ENCODE results near the gene NELL1. TPM values are rescaled to one million over a fixed set of nuclear protein-coding genes. Genes with fewer than 3 reads are reported as not detected.

The NELL1 gene
- total RNA-seq, 3 donors from 2014 or later (not counting 1 experiment from before 2014, with no cell fraction given) = not detected

- DNase-seq = no peak
- no peak for ATAC-seq
- H3K4me3 ChIP-seq (ENCODE audit: low read length) = no peak overlapping the region
- H3K27ac ChIP-seq (ENCODE audit: low read length) = no peak overlapping the region
- WGBS (ENCODE audit: insufficient coverage) = no CpG with 5 or more reads among the region's 3 CpGs
- no peaks in the 10 kb centered on the region for H3K9me3 ChIP-seq (ENCODE audit: control insufficient read depth, insufficient read depth, low read length)
- no peaks in the 10 kb centered on the region for H3K36me3 Mint-ChIP-seq
- TF ChIP-seq CTCF (IDR thresholded peaks at IDR 0.05) = no peak
- H3K9me3 Mint-ChIP-seq = peaks cover 2 to 5% of the 10 kb centered on the region in 2 donors
- no peak overlapping the region for H3K4me3 Mint-ChIP-seq
- no peaks in the 10 kb centered on the region for H3K4me1 ChIP-seq (ENCODE audit: control insufficient read depth, insufficient read depth, low read length)
- H3K27ac Mint-ChIP-seq = no peak overlapping the region
- no peaks in the 10 kb centered on the region for H3K4me1 Mint-ChIP-seq
- no peaks in the 10 kb centered on the region for H3K27me3 Mint-ChIP-seq (ENCODE audit: low read depth in 2 of 2)
- H3K36me3 ChIP-seq (ENCODE audit: control insufficient read depth, insufficient read depth, low read length) = no peaks in the 10 kb centered on the region
- no peaks in the 10 kb centered on the region for H3K27me3 ChIP-seq (ENCODE audit: control insufficient read depth, insufficient read depth, low read length)
- intact Hi-C loops (cut with micrococcal nuclease) = no loop called here
Measured at GRCh38 chr11:20835561-20835960, 166.2 kb downstream of the NELL1 start.

DNA sequence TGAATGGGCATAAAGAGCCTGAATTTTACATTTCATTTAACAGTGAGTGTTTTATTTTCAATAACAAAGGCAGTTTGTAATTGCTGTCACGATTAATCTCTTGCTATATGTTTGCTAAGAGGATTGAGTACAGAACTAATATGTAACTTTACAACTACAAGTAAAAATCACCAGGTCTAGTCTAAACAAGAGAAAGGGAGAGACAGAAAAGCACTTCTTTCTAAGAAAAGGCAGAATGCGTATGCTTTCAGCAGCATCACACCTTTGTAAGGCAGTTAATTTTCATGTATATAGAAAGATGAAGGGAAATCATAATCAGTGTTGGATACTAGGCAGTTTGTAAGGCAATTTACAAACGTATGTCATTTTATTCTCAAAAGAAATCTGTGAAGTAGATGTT, 169.8 kb downstream of the NELL1 start:
- H3K4me3 ChIP-seq (ENCODE audit: low read length) = no peak overlapping the region
- Mint-ChIP-seq H3K9me3 (peaks cover 2 to 5% of the 10 kb centered on the region in 2 donors), H3K27ac (no peak overlapping the region), H3K4me1 (no peaks in the 10 kb centered on the region), H3K36me3 (no peaks in the 10 kb centered on the region), H3K27me3 (ENCODE audit: low read depth in 2 of 2) (no peaks in the 10 kb centered on the region), H3K4me3 (no peak overlapping the region)
- intact Hi-C loops (cut with micrococcal nuclease) = no loop called here
- no peak for TF ChIP-seq CTCF (IDR thresholded peaks at IDR 0.05)
- no peaks in the 10 kb centered on the region for H3K27me3 ChIP-seq (ENCODE audit: control insufficient read depth, insufficient read depth, low read length)
- no peak for DNase-seq
- H3K4me1 ChIP-seq (ENCODE audit: control insufficient read depth, insufficient read depth, low read length) = no peaks in the 10 kb centered on the region
- no peaks in the 10 kb centered on the region for H3K36me3 ChIP-seq (ENCODE audit: control insufficient read depth, insufficient read depth, low read length)
- no peak for ATAC-seq
- WGBS (ENCODE audit: insufficient coverage) = 76% methylated on average over 2 of the region's 3 CpGs
- no peaks in the 10 kb centered on the region for H3K9me3 ChIP-seq (ENCODE audit: control insufficient read depth, insufficient read depth, low read length)
- H3K27ac ChIP-seq (ENCODE audit: low read length) = no peak overlapping the region

GRCh38 chr11:20840341-20840740, 171.0 kb downstream of the NELL1 start:
- no peaks in the 10 kb centered on the region for H3K36me3 Mint-ChIP-seq
- H3K27me3 ChIP-seq (ENCODE audit: control insufficient read depth, insufficient read depth, low read length) = no peaks in the 10 kb centered on the region
- H3K4me3 Mint-ChIP-seq = no peak overlapping the region
- H3K9me3 ChIP-seq (ENCODE audit: control insufficient read depth, insufficient read depth, low read length) = no peaks in the 10 kb centered on the region
- no peak overlapping the region for H3K27ac Mint-ChIP-seq
- no peaks in the 10 kb centered on the region for H3K4me1 ChIP-seq (ENCODE audit: control insufficient read depth, insufficient read depth, low read length)
- H3K4me3 ChIP-seq (ENCODE audit: low read length) = no peak overlapping the region
- peaks cover 2 to 5% of the 10 kb centered on the region in 2 donors for H3K9me3 Mint-ChIP-seq
- no peak for DNase-seq
- intact Hi-C loops (cut with micrococcal nuclease) = no loop called here
- TF ChIP-seq CTCF (IDR thresholded peaks at IDR 0.05) = no peak
- no peaks in the 10 kb centered on the region for H3K4me1 Mint-ChIP-seq
- no peaks in the 10 kb centered on the region for H3K27me3 Mint-ChIP-seq (ENCODE audit: low read depth in 2 of 2)
- WGBS (ENCODE audit: insufficient coverage) = no CpG with 5 or more reads among the region's 1 CpG
- no peak overlapping the region for H3K27ac ChIP-seq (ENCODE audit: low read length)
- ATAC-seq = no peak
- no peaks in the 10 kb centered on the region for H3K36me3 ChIP-seq (ENCODE audit: control insufficient read depth, insufficient read depth, low read length)

DNA sequence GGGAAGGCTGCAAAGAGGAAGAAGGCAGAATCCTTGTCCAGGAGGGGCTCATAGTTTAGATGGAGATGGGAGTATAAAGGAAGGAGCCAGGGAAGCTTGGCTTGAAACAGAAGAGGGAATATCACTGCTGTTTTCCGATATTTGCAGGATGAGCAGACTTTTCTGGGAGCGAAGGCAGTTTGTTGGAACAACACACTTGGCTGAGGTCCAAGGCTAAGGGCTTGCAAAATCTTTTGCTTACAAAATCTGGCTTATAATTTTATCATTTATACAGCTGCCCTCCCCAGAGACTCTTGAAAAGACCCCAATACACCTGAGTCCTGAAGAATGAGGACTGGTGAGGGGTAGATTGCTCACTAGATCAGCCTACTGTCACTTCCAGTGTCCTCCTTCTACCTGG, 174.8 kb downstream of the NELL1 start:
- WGBS (ENCODE audit: insufficient coverage) = 85% methylated on average over 2 of the region's 2 CpGs
- no peaks in the 10 kb centered on the region for H3K4me1 Mint-ChIP-seq
- Histone ChIP-seq H3K36me3 (ENCODE audit: control insufficient read depth, insufficient read depth, low read length) (no peaks in the 10 kb centered on the region), H3K27me3 (ENCODE audit: control insufficient read depth, insufficient read depth, low read length) (no peaks in the 10 kb centered on the region), H3K4me1 (ENCODE audit: control insufficient read depth, insufficient read depth, low read length) (no peaks in the 10 kb centered on the region), H3K4me3 (ENCODE audit: low read length) (no peak overlapping the region), H3K9me3 (ENCODE audit: control insufficient read depth, insufficient read depth, low read length) (peaks cover 2% of the 10 kb centered on the region), H3K27ac (ENCODE audit: low read length) (no peak overlapping the region)
- peaks cover 3 to 4% of the 10 kb centered on the region in 2 donors for H3K9me3 Mint-ChIP-seq
- DNase-seq (no peak), ATAC-seq (no peak)
- intact Hi-C loops (cut with micrococcal nuclease) = no loop called here
- no peaks in the 10 kb centered on the region for H3K27me3 Mint-ChIP-seq (ENCODE audit: low read depth in 2 of 2)
- no peak for TF ChIP-seq CTCF (IDR thresholded peaks at IDR 0.05)
- no peaks in the 10 kb centered on the region for H3K36me3 Mint-ChIP-seq
- no peak overlapping the region for H3K4me3 Mint-ChIP-seq
- no peak overlapping the region for H3K27ac Mint-ChIP-seq

Measured in natural killer cell (primary cell).